ENCODE measurements around the gene EPS8L3. TPM values are rescaled to one million over a fixed set of nuclear protein-coding genes. Genes with fewer than 3 reads are reported as not detected.

The EPS8L3 gene
- total RNA-seq, 1 donor from 2014 or later = not detected

GRCh38 chr1:109787211-109787844 lies 23.6 kb upstream of the EPS8L3 start:
- Histone ChIP-seq H3K27ac (no peak overlapping the region), H3K36me3 (no peaks in the 10 kb centered on the region), H3F3A (ENCODE audit: low read depth) (no peaks in the 10 kb centered on the region), H3K79me2 (ENCODE audit: low read depth) (no peaks in the 10 kb centered on the region), H3K4me3 (no peak overlapping the region), H4K20me1 (ENCODE audit: low read depth) (no peaks in the 10 kb centered on the region), H3K27me3 (no peaks in the 10 kb centered on the region), H3K4me2 (no peak overlapping the region), H3K9me3 (ENCODE audit: low read depth) (no peaks in the 10 kb centered on the region), H2AFZ (replicated peaks) (no peak overlapping the region), H3K9ac (no peak overlapping the region), H3K4me1 (peaks cover 12% of the 10 kb centered on the region)
- Mint-ChIP-seq H3K9me3 (no peaks in the 10 kb centered on the region), H3K4me1 (peaks cover 35% of the 10 kb centered on the region), H3K27ac (no peak overlapping the region), H3K36me3 (no peaks in the 10 kb centered on the region), H3K27me3 (ENCODE audit: insufficient read depth, low read depth) (peaks cover 6% of the 10 kb centered on the region), H3K4me3 (no peak overlapping the region)
- TF ChIP-seq EZH2 (IDR thresholded peaks at IDR 0.05) = no peak
- no peak for TF ChIP-seq CTCF (IDR thresholded peaks at IDR 0.05)
- no peak for TF ChIP-seq EZH2phosphoT487 (IDR thresholded peaks at IDR 0.05)
- DNase-seq (ENCODE audit: low spot score) = no peak

- no peak overlapping the region for H3K9ac ChIP-seq
- no peaks in the 10 kb centered on the region for H3F3A ChIP-seq (ENCODE audit: low read depth)
- DNase-seq (ENCODE audit: low spot score) = no peak
- H3K4me3 ChIP-seq = no peak overlapping the region
- Mint-ChIP-seq H3K9me3 (no peaks in the 10 kb centered on the region), H3K27me3 (ENCODE audit: insufficient read depth, low read depth) (peaks cover 6% of the 10 kb centered on the region), H3K36me3 (no peaks in the 10 kb centered on the region), H3K4me3 (no peak overlapping the region), H3K4me1 (peaks cover 27% of the 10 kb centered on the region), H3K27ac (no peak overlapping the region)
- peaks cover 5% of the 10 kb centered on the region for H3K4me1 ChIP-seq
- H2AFZ ChIP-seq (replicated peaks) = no peak overlapping the region
- no peaks in the 10 kb centered on the region for H3K79me2 ChIP-seq (ENCODE audit: low read depth)
- no peaks in the 10 kb centered on the region for H3K36me3 ChIP-seq
- no peak for TF ChIP-seq EZH2phosphoT487 (IDR thresholded peaks at IDR 0.05)
- H3K4me2 ChIP-seq = no peak overlapping the region
- no peaks in the 10 kb centered on the region for H3K27me3 ChIP-seq
- no peaks in the 10 kb centered on the region for H3K9me3 ChIP-seq (ENCODE audit: low read depth)
- H4K20me1 ChIP-seq (ENCODE audit: low read depth) = no peaks in the 10 kb centered on the region
- no peak overlapping the region for H3K27ac ChIP-seq
Measured at GRCh38 chr1:109786531-109787021, 22.9 kb upstream of the EPS8L3 start.

GRCh38 chr1:109786112-109786480 lies 22.4 kb upstream of the EPS8L3 start:
- TF ChIP-seq CTCF (IDR thresholded peaks at IDR 0.05) = no peak
- no peak for TF ChIP-seq EZH2phosphoT487 (IDR thresholded peaks at IDR 0.05)
- no peak for TF ChIP-seq EZH2 (IDR thresholded peaks at IDR 0.05)
- no peak overlapping the region for H3K27ac ChIP-seq
- Mint-ChIP-seq H3K9me3 (no peaks in the 10 kb centered on the region), H3K4me1 (peaks cover 23% of the 10 kb centered on the region), H3K36me3 (no peaks in the 10 kb centered on the region), H3K27me3 (ENCODE audit: insufficient read depth, low read depth) (peaks cover 6% of the 10 kb centered on the region), H3K4me3 (no peak overlapping the region), H3K27ac (no peak overlapping the region)
- no peak overlapping the region for H3K9ac ChIP-seq
- peaks cover 4% of the 10 kb centered on the region for H3K4me1 ChIP-seq
- no peaks in the 10 kb centered on the region for H3K9me3 ChIP-seq (ENCODE audit: low read depth)
- no peaks in the 10 kb centered on the region for H3K36me3 ChIP-seq
- no peaks in the 10 kb centered on the region for H3F3A ChIP-seq (ENCODE audit: low read depth)
- H3K4me3 ChIP-seq = no peak overlapping the region
- no peaks in the 10 kb centered on the region for H3K27me3 ChIP-seq
- H3K4me2 ChIP-seq = no peak overlapping the region
- no peak for DNase-seq (ENCODE audit: low spot score)
- H2AFZ ChIP-seq (replicated peaks) = no peak overlapping the region
- no peaks in the 10 kb centered on the region for H4K20me1 ChIP-seq (ENCODE audit: low read depth)
- no peaks in the 10 kb centered on the region for H3K79me2 ChIP-seq (ENCODE audit: low read depth)

- Histone ChIP-seq H3F3A (ENCODE audit: low read depth) (no peaks in the 10 kb centered on the region), H3K27ac (no peak overlapping the region), H3K36me3 (no peaks in the 10 kb centered on the region), H3K27me3 (no peaks in the 10 kb centered on the region), H3K4me3 (no peak overlapping the region), H2AFZ (replicated peaks) (no peak overlapping the region), H3K4me1 (peaks cover 4% of the 10 kb centered on the region), H3K9me3 (ENCODE audit: low read depth) (no peaks in the 10 kb centered on the region), H3K79me2 (ENCODE audit: low read depth) (no peaks in the 10 kb centered on the region), H3K9ac (no peak overlapping the region), H4K20me1 (ENCODE audit: low read depth) (no peaks in the 10 kb centered on the region), H3K4me2 (no peak overlapping the region)
- Mint-ChIP-seq H3K9me3 (no peaks in the 10 kb centered on the region), H3K27ac (no peak overlapping the region), H3K4me1 (peaks cover 23% of the 10 kb centered on the region), H3K36me3 (no peaks in the 10 kb centered on the region), H3K27me3 (ENCODE audit: insufficient read depth, low read depth) (peaks cover 6% of the 10 kb centered on the region), H3K4me3 (no peak overlapping the region)
- no peak for TF ChIP-seq CTCF (IDR thresholded peaks at IDR 0.05)
- TF ChIP-seq EZH2 (IDR thresholded peaks at IDR 0.05) = no peak
- TF ChIP-seq EZH2phosphoT487 (IDR thresholded peaks at IDR 0.05) = no peak
- no peak for DNase-seq (ENCODE audit: low spot score)
Measured at GRCh38 chr1:109785446-109786111, 21.9 kb upstream of the EPS8L3 start.
